Activated CD4-positive, alpha-beta T cell treated with anti-CD3 and anti-CD28 coated beads, Interleukin-2, amount 50 U/mL, for 24 hours (primary cell): Measurements from ENCODE around the gene WDR36.
"Not testable (repeated sequence)": the region's sequence is repeated elsewhere in the genome, so short reads cannot be mapped to it uniquely, and the experiment has no call there.

Source experiments
- DNase-seq, 2 donors: peaks; one replicate each; pipeline ENCODE4 v3.0.0-alpha.2; 2020; ENCODE audit warnings: low read depth in 1 of 2, low spot score in 1 of 2

The WDR36 gene

DNA sequence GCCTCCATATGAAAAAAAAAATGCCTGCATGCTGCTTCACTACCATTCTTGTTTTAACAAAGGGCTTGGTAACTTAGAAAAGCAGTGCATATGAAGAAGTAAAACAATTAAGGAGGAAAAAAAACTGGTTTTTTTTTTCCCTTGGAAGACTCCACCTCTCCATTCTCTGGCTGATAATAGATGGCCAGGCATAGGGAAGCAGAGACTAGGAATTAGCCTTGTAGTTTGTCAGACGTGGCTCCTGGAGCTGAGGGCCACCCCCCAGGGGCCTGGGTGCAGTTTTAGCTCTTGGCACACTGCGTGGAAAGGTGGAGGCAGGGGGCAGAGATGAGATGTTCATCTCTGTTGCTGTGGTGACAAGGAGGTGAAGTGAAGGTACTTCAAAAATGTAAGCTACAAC is 42.7 kb downstream of the WDR36 start:
- no peak for DNase-seq

DNA sequence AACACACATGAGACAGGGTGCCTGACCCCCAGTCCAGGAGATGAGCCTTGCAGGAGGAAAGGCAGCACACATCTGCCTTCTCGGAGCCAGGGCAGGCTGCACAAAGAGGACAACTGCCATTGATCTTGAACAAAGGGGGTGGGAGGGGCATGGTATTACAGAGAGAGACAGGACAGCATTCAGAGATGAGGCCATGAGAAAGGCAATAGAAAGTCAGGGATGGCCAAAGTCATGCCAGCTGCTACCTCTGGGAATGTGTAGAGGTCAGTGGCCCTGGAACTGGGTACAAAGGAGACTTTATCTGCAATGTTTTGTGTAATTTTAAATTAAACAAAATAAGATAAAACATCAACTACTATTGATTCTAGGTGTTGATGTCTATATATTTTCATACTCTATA is 43.2 kb downstream of the WDR36 start:
- no peak for DNase-seq

DNA sequence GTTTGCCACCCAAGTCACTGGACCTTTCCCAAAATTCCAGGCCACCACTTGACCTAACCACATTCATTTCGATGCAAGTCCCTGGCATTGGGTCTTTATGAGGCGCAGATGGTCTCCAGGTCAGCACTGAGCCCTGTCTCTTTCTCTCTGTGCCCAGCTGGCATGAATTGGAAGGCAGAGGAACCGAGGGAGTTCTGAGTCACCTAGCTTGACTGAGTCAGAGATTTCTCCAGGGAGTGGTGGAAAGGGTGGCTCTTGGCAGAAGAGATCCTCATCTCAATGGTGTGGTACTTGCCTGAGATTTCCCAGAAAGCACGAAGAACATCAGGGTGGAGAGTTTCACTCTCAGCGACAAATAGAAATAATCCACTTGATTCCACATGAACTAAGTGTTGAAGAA is 43.8 kb downstream of the WDR36 start:
- no peak for DNase-seq

DNA sequence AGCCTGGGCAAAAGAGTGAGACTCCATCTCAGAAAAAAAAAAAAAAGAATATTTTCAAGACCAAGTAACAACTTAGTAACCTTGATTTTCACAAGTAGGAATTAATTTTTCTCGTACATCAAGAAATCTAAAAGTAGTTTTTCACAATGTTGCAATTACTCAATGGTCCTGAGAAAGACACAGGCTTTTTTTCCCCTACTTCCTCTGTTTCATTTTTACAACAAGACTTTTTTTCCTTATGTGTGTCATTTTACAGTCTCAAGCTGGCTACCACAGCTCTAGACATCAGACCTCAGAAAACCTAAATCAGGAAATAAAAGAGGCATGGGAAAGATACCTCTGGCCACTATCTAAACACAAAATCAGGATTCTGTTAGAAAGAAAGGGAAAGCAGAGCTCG is 45.9 kb downstream of the WDR36 start:
- DNase-seq = no peak

DNA sequence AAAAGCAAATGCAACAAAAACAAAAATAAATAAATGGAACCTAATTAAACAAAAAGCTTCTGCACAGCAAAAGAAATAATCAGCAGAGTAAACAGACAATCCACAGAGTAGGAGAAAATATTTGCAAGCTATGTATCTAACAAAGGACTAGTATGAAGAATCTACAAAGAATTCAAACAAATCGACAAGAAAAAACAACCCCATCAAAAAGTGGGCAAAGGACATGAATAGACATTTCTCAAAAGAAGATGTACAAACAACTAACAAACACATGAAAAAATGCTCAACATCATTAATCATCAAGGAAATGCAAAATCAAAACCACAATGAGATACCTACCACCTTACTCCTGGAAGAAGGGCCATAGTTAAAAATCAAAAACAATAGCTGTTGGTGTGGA is 49.3 kb downstream of the WDR36 start:
- DNase-seq = not testable (repeated sequence)

GRCh38 chr5:111142932-111143331 is 50.8 kb downstream of the WDR36 start:
- DNase-seq = no peak

- no peak for DNase-seq
These were observed 51.8 kb downstream of the WDR36 start for GRCh38 chr5:111143910-111144309.

DNA sequence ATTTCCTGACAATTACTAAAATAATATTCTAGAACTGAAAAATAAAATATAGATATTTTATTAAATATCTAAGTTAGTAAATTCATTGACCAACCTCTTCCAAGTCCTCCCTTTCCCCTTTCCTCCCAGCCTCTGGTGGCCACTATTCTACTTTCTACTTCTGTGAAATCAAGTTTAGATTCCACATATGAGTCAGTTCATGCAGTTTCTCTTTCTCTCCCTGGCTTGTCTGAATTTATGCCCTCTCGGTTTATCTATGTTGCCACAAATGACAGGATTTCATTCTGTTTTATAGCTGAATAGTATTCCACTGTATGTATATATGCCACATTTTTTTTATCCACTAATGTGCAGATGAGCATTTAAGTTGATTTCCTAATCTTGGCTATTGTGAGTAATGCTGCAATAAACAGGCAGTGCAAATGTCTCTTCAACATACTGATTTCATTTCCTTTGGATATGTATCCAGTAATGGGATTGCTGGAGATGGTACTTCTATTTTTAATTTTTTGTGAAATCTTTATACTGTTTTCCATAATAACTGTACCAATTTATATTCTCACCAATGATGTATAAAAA is 52.3 kb downstream of the WDR36 start:
- DNase-seq = no peak

GRCh38 chr5:111146053-111146452 is 53.9 kb downstream of the WDR36 start:
- DNase-seq = no peak

- no peak for DNase-seq
These were observed 55.4 kb downstream of the WDR36 start for GRCh38 chr5:111147502-111147901.

GRCh38 chr5:111151998-111152397 is 59.9 kb downstream of the WDR36 start:
- no peak for DNase-seq

DNA sequence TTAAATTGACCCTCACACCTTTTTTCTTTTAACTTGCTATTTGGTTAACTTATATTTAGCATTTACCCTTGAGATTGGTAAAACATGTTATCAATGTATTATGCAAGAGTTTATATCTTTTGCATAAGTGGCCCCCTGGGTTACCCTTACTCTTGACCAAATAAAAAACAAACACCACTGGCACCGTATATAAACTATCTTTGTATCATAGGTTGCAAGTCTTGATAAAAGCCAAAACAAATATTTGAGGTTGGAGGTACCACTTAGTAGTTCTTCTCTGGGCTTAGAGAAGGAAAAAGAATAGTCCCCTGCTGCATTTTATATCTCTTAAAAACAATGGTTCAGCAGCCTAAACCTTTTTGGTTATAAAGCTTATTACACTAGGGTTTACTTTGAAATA is 61.3 kb downstream of the WDR36 start:
- no peak for DNase-seq

GRCh38 chr5:111153945-111154344 is 61.8 kb downstream of the WDR36 start:
- DNase-seq = no peak

DNA sequence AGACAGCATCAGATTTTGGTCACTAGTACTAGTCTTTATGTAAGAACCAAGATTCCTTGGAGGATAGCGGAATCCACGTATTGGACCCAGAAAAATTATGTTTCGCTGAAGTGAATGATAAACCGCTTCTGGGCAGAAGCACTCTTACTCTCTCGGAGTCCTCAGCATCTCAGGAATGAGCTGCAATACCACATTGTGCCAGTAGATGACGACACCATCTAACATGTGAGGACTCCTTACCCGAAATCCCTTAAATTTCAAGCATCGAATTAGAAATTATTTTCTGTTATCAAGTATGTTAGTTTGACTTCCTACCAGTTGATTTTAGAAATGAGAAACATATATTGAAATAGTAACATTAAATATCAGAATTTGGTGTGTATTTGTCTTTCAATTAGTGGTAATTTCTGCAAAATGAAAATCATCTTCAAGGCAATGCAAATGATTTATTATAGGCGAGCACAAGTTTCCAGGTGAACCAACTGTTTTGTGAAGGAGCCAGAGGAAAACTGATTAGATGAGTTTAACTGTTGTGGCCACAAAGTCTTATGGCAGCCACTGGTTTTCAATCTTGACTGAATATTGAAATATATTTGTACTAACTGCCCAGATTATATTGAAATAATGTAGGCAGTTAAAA is 66.1 kb downstream of the WDR36 start:
- DNase-seq = peak; percentile 64 to 84

DNA sequence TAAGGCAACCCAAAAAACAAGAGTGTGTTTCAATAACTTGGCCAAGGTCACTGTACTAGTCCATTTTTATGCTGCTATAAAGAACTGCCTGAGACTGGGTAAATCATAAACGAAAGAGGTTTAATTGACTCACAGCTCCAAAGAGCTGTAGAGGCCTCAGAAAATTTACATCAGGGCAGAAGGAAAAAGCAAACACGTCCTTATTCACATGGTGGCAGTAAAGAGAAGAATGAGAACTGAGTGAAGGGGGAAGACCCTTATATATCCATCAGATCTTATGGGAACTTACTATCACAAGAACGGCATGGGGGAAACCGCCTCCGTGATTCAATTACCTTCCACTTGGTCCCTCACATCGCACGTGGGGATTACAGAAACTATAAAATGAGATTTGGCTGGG is 67.7 kb downstream of the WDR36 start:
- no peak for DNase-seq

DNA sequence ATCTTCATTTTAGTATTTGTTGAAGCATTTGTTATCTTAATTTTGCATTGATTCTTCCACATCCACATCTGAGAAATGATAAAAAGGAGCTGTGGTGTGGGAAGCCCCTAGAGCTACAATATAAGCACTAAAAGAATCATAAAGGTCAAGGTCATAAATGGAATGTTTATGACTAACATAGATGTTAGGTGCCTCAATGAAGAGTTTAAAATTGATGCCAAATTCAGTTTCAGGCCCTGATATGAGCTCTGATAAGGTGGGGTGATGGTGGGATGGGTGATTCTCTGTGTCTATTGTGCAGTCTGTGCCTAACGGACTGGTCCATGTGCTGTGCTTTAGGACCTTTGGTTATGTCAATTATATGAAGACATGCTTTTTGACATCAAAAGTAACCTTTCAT is 70.9 kb downstream of the WDR36 start:
- no peak for DNase-seq

- DNase-seq = no peak
These were observed 72.9 kb downstream of the WDR36 start for GRCh38 chr5:111165058-111165457.

DNA sequence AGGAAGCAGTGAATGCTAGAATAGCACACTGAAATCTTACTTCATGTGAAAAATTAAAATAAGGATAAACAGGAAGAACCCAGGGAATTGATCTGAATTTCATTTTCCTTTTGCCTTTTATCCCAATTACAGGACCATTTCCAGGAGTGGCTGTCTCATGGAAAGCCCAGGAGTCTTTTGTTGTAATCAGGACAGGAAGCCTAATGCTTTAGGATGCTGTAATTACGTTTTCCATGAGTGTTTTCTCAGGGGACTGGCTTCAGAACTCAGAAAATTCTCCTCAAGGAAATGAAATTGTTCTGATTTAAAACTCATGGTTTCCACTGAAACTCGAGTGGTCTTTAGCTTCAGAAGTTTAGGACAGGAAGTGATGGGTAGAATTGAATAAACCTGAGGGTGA is 75.4 kb downstream of the WDR36 start:
- no peak for DNase-seq

DNA sequence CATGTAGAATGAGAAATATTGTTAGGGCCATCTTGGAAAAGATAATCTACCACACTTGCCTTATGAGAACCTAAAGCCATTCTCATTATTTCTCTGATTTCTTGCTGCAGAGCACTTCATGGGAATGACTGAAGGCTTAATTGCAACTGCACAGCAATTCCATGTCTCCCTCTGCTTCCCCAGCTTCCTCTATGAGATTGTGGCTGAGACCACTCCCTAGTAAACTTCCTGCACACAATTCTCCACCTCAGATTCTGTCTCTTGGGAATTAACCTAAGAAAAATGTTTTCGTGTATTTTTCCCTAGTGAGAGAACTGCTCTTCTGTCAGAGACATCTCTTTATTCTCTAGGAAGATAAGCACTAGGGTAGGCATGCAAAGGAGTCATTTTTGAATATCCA is 76.5 kb downstream of the WDR36 start:
- no peak for DNase-seq

DNA sequence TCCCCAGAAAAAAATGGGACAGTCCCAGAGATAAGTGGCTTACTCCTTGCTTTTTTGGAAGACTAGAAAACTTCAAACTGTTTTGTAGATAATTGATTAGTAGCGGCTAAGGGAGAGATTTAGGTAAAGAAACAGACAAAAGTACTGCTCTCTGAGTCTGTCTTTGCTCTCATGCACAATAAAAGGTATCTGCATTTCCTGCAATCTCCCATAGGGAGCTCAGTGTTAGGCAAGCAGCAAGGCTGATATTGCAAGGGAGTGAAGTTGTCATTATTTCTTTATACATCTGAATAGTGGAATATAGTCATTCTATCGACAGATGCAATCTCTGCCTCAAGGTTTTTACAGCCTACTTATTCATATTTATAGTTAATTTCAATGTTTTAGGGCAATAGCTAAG is 77.1 kb downstream of the WDR36 start:
- DNase-seq = no peak

GRCh38 chr5:111170279-111170678 is 78.1 kb downstream of the WDR36 start:
- no peak for DNase-seq

DNA sequence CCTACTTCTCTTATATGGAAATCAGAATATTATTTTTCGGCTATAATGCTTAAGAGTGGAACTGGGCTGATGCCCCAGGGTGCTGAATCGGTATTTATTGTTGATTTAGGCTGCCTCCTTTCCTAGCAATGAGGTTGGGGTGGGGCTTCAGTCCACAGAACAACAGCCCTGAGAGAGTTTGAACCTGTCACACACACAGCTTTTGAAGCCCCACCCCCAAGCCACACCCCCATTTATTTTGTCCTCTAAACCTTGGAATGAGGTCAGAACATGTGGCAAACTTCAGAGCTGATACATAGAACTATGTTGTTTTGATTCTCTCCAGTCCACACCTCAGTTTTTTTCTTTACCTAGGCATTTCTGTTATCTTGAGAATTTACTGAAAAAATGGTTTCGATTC is 80.4 kb downstream of the WDR36 start:
- DNase-seq = no peak

DNA sequence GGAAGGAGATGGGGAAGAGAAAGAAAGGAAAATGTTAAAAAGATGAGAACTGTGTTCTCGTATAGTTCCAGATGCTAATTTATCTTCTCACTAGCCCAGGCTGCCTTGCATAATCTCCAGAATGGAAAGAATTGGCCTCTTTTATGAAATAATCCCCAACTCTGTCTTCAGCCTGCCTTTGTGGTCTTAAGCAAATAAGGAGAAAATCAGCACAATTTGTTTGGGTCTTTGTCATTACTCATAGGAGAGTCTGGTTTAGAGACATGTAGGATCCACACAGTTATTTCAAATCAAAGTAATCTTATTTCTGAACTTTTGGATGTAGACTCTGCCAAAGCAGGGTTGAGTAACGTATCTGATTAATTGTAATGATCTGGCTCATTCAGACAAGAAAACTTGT is 81.3 kb downstream of the WDR36 start:
- DNase-seq = no peak
